Neuronal stem cell (in vitro differentiated cells): Measurements from ENCODE around the gene WWOX.
A peak's percentile ranks its signal among the peaks of the same experiment; 100 is the strongest.

Experiments used
- DNase-seq: peaks from one replicate; pipeline ENCODE4 v3.0.0-alpha.2; 2013; ENCODE audit warnings: low spot score
- H2AFZ ChIP-seq: one replicate; pipeline ENCODE4 v1.6.1; 2013; ENCODE audit warnings: mild to moderate bottlenecking, low read length, inconsistent platforms
- H2AK5ac ChIP-seq: 2 replicates; pipeline ENCODE4 v1.6.1; 2013; ENCODE audit warnings: low read depth, mild to moderate bottlenecking, inconsistent platforms, low read length, moderate library complexity, mixed read lengths
- H2BK120ac ChIP-seq: 2 replicates; pipeline ENCODE4 v1.6.1; 2013; ENCODE audit warnings: low read depth, mild to moderate bottlenecking, inconsistent platforms, low read length, moderate library complexity, mixed read lengths
- H2BK12ac ChIP-seq: one replicate; pipeline ENCODE4 v1.6.1; 2013; ENCODE audit warnings: low read length, inconsistent platforms
- H2BK15ac ChIP-seq: 2 replicates; pipeline ENCODE4 v1.6.1; 2013; ENCODE audit warnings: mild to moderate bottlenecking, low read length, inconsistent platforms, mixed read lengths
- H2BK5ac ChIP-seq: one replicate; pipeline ENCODE4 v1.6.1; 2013; ENCODE audit warnings: inconsistent platforms, mild to moderate bottlenecking, low read length, moderate library complexity
- H3K14ac ChIP-seq: one replicate; pipeline ENCODE4 v1.6.1; 2013; ENCODE audit warnings: low read length, inconsistent platforms
- H3K18ac ChIP-seq: 2 replicates; pipeline ENCODE4 v1.6.1; 2013; ENCODE audit warnings: low read length, inconsistent platforms
- H3K23ac ChIP-seq: 2 replicates; pipeline ENCODE4 v1.6.1; 2013; ENCODE audit warnings: low read depth, mild to moderate bottlenecking, mixed read lengths, low read length, inconsistent platforms; ENCODE audit not compliant: poor library complexity
- H3K27ac ChIP-seq: replicated peaks from 3 replicates; pipeline ENCODE4 v1.5.1; 2013; ENCODE audit warnings: low read length, inconsistent platforms
- H3K27me3 ChIP-seq, 3 experiments: 2 replicates each; pipeline ENCODE4 v1.6.1; 2013; ENCODE audit warnings: low read length in 3 of 3, mild to moderate bottlenecking in 2 of 3, inconsistent platforms in 1 of 3, low read depth in 1 of 3, mixed read lengths in 1 of 3, moderate library complexity in 1 of 3; ENCODE audit not compliant: control insufficient read depth in 3 of 3, insufficient read depth in 3 of 3
- H3K36me3 ChIP-seq, 2 donors: replicated peaks in 1 of 2; 2 replicates each; pipeline ENCODE4 v1.6.1; 2013; ENCODE audit warnings: low read length in 2 of 2; ENCODE audit not compliant: control insufficient read depth in 2 of 2, insufficient read depth in 2 of 2
- H3K4ac ChIP-seq: 2 replicates; pipeline ENCODE4 v1.6.1; 2013; ENCODE audit warnings: inconsistent platforms, mild to moderate bottlenecking, low read length, moderate library complexity
- H3K4me1 ChIP-seq, 2 donors: 1 replicate in 1 of 2; 2 replicates in 1 of 2; pipeline ENCODE4 v1.6.1; 2013; ENCODE audit warnings: low read length in 2 of 2, low read depth in 1 of 2; ENCODE audit not compliant: control insufficient read depth in 2 of 2, insufficient read depth in 1 of 2
- H3K4me2 ChIP-seq: one replicate; pipeline ENCODE4 v1.6.1; 2013; ENCODE audit warnings: mild to moderate bottlenecking, low read length, inconsistent platforms; ENCODE audit not compliant: insufficient read depth, poor library complexity, severe bottlenecking
- H3K4me3 ChIP-seq, 2 donors: 2 replicates each; pipeline ENCODE4 v1.5.1; 2013; ENCODE audit warnings: low read length in 2 of 2, mild to moderate bottlenecking in 2 of 2, inconsistent platforms in 1 of 2, moderate library complexity in 1 of 2
- H3K79me1 ChIP-seq: one replicate; pipeline ENCODE4 v1.6.1; 2013; ENCODE audit warnings: low read depth, mild to moderate bottlenecking, inconsistent platforms, low read length, moderate library complexity
- H3K9ac ChIP-seq: one replicate; pipeline ENCODE4 v1.6.1; 2013; ENCODE audit warnings: mild to moderate bottlenecking, low read depth, low read length, inconsistent platforms; ENCODE audit not compliant: poor library complexity
- H3K9me3 ChIP-seq, 2 donors: replicated peaks in 1 of 2; 2 replicates each; pipeline versions ENCODE3 to v1.6.1; 2013; ENCODE audit warnings: low read length in 2 of 2, mild to moderate bottlenecking in 2 of 2, inconsistent platforms in 1 of 2, low read depth in 1 of 2, mixed read lengths in 1 of 2, moderate library complexity in 1 of 2; ENCODE audit not compliant: control insufficient read depth in 2 of 2, insufficient read depth in 1 of 2
- H4K8ac ChIP-seq: one replicate; pipeline ENCODE4 v1.6.1; 2013; ENCODE audit warnings: low read depth, mild to moderate bottlenecking, inconsistent platforms, low read length, moderate library complexity
- H4K91ac ChIP-seq: one replicate; pipeline ENCODE4 v1.6.1; 2013; ENCODE audit warnings: low read length, low read depth, mild to moderate bottlenecking, inconsistent platforms; ENCODE audit not compliant: poor library complexity
- WGBS, 2 donors: extraction: QIAGEN DNeasy Blood & Tissue Kit; methylation state at CpG; one replicate each; pipeline ENCODE4 v1.1.7; 2013; ENCODE audit warnings: missing lambda C conversion rate in 2 of 2, mixed read lengths in 1 of 2; ENCODE audit not compliant: insufficient read length in 2 of 2, insufficient replicate concordance in 1 of 2; ENCODE audit errors: extremely low coverage in 2 of 2; 5-methylcytosine and 5-hydroxymethylcytosine counted together

The WWOX gene

DNA sequence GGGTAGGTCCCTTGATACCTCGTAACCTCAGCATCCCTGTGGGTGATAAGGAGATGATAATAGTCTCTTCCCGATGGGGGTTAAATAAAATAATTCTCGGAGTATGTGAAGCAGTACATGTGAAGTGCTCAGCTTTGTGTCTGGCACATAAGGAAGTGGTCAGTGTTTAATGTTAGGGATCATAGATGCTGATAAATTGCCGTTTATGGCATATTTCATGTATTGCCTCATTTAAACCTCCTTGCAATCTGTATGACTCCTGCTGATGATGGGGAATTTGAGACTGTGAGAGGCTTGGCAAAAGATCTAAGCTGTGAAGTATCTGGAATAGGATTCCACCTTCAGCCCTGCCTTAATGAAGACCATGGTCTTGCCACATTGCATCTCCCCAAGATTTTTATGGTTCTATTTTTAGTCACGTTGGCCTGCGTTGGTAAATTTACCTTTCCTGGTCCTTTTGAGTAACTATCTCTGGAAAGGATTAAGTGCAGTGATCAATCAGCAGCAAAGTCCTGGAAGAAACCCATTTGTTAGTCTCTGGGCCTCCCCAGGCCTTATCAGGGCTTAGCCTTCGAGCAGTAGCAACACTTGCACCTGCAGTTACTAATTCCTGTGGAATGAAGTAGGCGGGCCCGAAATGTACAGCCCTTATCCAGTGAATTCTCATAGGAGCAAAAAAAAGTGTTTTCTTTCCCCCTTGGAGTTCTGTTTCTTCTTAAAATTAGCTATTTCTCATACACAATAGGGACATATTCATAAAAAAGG is 144.9 kb downstream of the WWOX start:
- Histone ChIP-seq H2AK5ac (no peak overlapping the region), H2AFZ (no peak overlapping the region), H3K4me2 (no peak overlapping the region), H3K27ac (no peak overlapping the region), H4K8ac (no peak overlapping the region), H3K9me3 (no peaks in the 10 kb centered on the region), H3K4ac (no peak overlapping the region), H3K18ac (no peak overlapping the region), H3K36me3 (no peaks in the 10 kb centered on the region), H2BK15ac (no peak overlapping the region), H4K91ac (no peak overlapping the region), H3K27me3 (no peaks in the 10 kb centered on the region), H2BK12ac (no peak overlapping the region), H3K4me1 (peaks cover 0 to 7% of the 10 kb centered on the region in 2 donors), H3K23ac (no peak overlapping the region), H3K14ac (no peak overlapping the region), H3K79me1 (no peaks in the 10 kb centered on the region), H3K9ac (no peak overlapping the region), H2BK5ac (no peak overlapping the region), H3K4me3 (no peak overlapping the region), H2BK120ac (no peak overlapping the region)
- DNase-seq, result no peak
- WGBS, 2 donors, result no CpG with 5 or more reads among the region's 9 CpGs

DNA sequence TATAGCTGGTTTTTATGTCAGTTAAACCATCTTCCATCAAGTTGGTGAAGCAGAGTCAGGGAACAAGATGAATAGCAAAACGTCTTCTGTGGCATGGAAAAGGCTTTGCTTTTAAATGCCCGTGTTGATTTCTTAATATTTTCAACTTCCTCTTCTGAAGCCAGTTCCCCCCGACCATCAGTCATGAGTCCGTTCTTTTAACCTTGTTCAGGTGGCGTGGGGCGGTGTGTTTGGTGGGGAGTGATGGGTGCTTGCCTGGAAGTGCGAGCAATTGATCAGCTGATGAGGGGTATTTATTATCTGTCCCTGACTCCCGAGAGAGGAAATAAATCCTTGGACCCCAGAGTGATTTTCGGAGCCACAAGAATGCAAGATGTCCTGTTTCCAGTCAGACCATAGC is 147.1 kb downstream of the WWOX start:
- no peak for DNase-seq
- H3K27ac ChIP-seq, result no peak overlapping the region
- no peak overlapping the region for H2AK5ac ChIP-seq
- no peak overlapping the region for H2BK15ac ChIP-seq
- no peak overlapping the region for H4K91ac ChIP-seq
- WGBS, 2 donors, result no CpG with 5 or more reads among the region's 9 CpGs
- no peak overlapping the region for H3K18ac ChIP-seq
- no peak overlapping the region for H3K4ac ChIP-seq
- H3K23ac ChIP-seq, result no peak overlapping the region
- H2BK120ac ChIP-seq, result no peak overlapping the region
- no peaks in the 10 kb centered on the region for H3K79me1 ChIP-seq
- H3K14ac ChIP-seq, result no peak overlapping the region
- H3K4me1 ChIP-seq, result peaks cover 0 to 7% of the 10 kb centered on the region in 2 donors
- no peaks in the 10 kb centered on the region for H3K36me3 ChIP-seq
- H3K9ac ChIP-seq, result no peak overlapping the region
- no peak overlapping the region for H2AFZ ChIP-seq
- no peak overlapping the region for H3K4me3 ChIP-seq
- H3K4me2 ChIP-seq, result no peak overlapping the region
- no peak overlapping the region for H2BK5ac ChIP-seq
- no peaks in the 10 kb centered on the region for H3K27me3 ChIP-seq
- no peaks in the 10 kb centered on the region for H3K9me3 ChIP-seq
- H2BK12ac ChIP-seq, result no peak overlapping the region
- no peak overlapping the region for H4K8ac ChIP-seq

DNA sequence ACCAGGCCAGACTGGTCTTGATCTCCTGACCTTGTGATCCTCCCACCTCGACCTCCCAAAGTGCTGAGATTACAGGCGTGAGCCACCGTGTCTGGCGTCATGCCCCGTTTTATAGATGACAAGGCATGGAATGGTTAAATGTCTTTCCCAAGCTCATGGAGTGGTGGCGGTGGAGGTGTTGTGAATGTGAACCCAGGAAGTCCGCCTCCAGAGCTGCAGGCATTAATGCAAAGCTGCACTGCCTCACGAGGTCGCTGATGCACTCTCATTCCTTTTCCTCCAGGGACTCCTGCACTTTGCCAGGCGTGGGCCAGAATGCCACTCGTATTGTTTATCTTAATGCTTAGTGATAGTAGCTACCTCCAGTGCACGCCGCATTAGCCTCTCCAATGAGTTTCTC is 149.6 kb downstream of the WWOX start:
- no peak overlapping the region for H3K4me3 ChIP-seq
- no peak overlapping the region for H2AK5ac ChIP-seq
- H4K8ac ChIP-seq, result no peak overlapping the region
- no peaks in the 10 kb centered on the region for H3K79me1 ChIP-seq
- no peak overlapping the region for H3K4me2 ChIP-seq
- H3K4me1 ChIP-seq, result peaks cover 0 to 7% of the 10 kb centered on the region in 2 donors
- H3K27ac ChIP-seq, result no peak overlapping the region
- no peak overlapping the region for H2AFZ ChIP-seq
- no peak overlapping the region for H3K23ac ChIP-seq
- H3K36me3 ChIP-seq, result no peaks in the 10 kb centered on the region
- no peak overlapping the region for H2BK5ac ChIP-seq
- H3K14ac ChIP-seq, result no peak overlapping the region
- no peaks in the 10 kb centered on the region for H3K9me3 ChIP-seq
- H3K4ac ChIP-seq, result no peak overlapping the region
- H2BK120ac ChIP-seq, result no peak overlapping the region
- H3K9ac ChIP-seq, result no peak overlapping the region
- H2BK12ac ChIP-seq, result peak overlapping the region; percentile 53
- no peak overlapping the region for H2BK15ac ChIP-seq
- no CpG with 5 or more reads among the region's 13 CpGs for WGBS, 2 donors
- H3K18ac ChIP-seq, result peak overlapping the region; percentile 23
- H4K91ac ChIP-seq, result no peak overlapping the region
- DNase-seq, result no peak
- no peaks in the 10 kb centered on the region for H3K27me3 ChIP-seq

DNA sequence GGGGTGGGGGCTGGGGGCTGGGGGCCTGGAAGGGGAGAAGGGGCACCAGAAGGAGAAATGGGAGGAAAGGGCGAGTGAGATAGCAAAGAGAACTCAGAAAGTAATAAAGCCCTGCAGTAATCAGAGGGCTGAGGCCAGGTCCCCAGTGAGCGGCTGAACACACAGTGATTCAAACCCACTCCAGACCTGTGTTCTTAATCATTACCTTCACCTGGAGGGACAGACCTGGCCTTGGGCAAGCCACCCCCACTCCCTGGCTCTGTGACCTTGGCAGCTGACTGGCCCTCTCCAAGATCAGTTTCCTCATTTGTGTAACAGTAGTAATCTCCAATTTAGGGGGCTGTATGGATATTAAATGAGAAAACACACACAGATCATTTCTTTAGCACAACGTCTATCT is 150.4 kb downstream of the WWOX start:
- Histone ChIP-seq H3K9me3 (no peaks in the 10 kb centered on the region), H3K27ac (no peak overlapping the region), H2BK120ac (no peak overlapping the region), H3K9ac (no peak overlapping the region), H3K4me1 (peaks cover 0 to 3% of the 10 kb centered on the region in 2 donors), H3K27me3 (no peaks in the 10 kb centered on the region), H2AFZ (no peak overlapping the region), H3K4me3 (no peak overlapping the region), H4K8ac (no peak overlapping the region), H2BK5ac (no peak overlapping the region), H3K4me2 (no peak overlapping the region), H3K4ac (no peak overlapping the region), H2BK15ac (no peak overlapping the region), H2BK12ac (no peak overlapping the region), H4K91ac (no peak overlapping the region), H3K23ac (no peak overlapping the region), H3K14ac (no peak overlapping the region), H3K79me1 (no peaks in the 10 kb centered on the region), H3K18ac (no peak overlapping the region), H3K36me3 (no peaks in the 10 kb centered on the region), H2AK5ac (no peak overlapping the region)
- no CpG with 5 or more reads among the region's 3 CpGs for WGBS, 2 donors
- DNase-seq, result no peak
